ENCODE results near the gene FEZ2. TPM values are rescaled to one million over a fixed set of nuclear protein-coding genes. Genes with fewer than 3 reads are reported as not detected.
"Not testable (repeated sequence)": the region's sequence is repeated elsewhere in the genome, so short reads cannot be mapped to it uniquely, and the experiment has no call there.

The FEZ2 gene
- total RNA-seq, result 10 to 100 TPM in 1 of 2 donors, 1 to 10 TPM in 1; 8.2 to 14.9 TPM

- ATAC-seq (peak; percentile 95 to 96), DNase-seq (ENCODE audit: low spot score in 2 of 2) (peak; percentile 70 to 77)
- peak within 1 kb of the TSS; percentile 64 to 85 for H3K27ac Mint-ChIP-seq
- no peaks in the 10 kb centered on the region for H3K9me3 Mint-ChIP-seq
- peaks cover 7 to 26% of the 10 kb centered on the region in 2 donors for H3K36me3 Mint-ChIP-seq
Measured at GRCh38 chr2:36597532-36598377, at the start of gene FEZ2. FEZ2 (minus strand) TSS chr2:36598168; CDS start chr2:36598142, 26 bp downstream.

- Mint-ChIP-seq H3K27ac (no peak overlapping the region), H3K36me3 (peaks cover 7% of the 10 kb centered on the region in 2 donors), H3K9me3 (peaks cover 0 to 4% of the 10 kb centered on the region in 2 donors)
- ATAC-seq (no peak), DNase-seq (ENCODE audit: low spot score in 2 of 2) (no peak)
Measured at GRCh38 chr2:36634981-36635597, 37.1 kb upstream of the FEZ2 start.

DNA sequence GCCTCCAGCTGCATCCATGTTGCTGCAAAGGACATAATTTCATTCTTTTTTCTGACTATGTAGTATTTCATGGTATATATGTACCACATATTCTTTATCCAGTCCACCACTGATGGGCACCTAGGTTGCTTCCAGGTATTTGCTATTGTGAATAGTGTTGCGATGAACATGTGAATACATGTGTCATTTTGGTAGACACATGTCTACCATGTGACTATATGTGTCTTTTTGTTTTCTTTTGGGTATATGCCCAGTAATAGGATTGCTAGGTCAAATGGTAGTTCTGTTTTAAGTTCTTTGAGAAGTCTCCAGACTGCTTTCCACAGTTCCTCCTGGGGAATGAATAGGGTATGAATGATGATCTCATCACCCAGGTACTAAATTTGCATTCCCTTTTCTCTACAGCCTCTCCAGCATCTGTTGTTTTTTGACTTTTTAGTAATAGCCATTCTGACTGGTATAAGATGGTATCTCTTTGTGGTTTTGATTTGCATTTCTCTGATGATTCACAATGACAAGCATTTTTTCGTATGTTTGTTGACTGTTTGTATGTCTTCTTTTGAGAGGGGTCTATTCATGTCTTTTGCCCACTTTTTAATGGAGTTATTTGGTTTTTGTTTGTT lies 35.6 kb upstream of the FEZ2 start:
- Mint-ChIP-seq H3K9me3 (peaks cover 0 to 4% of the 10 kb centered on the region in 2 donors), H3K36me3 (peaks cover 7% of the 10 kb centered on the region in 2 donors), H3K27ac (no peak overlapping the region)
- ATAC-seq (peak; percentile 28 to 61), DNase-seq (ENCODE audit: low spot score in 2 of 2) (no peak)

GRCh38 chr2:36626756-36627155 lies 28.8 kb upstream of the FEZ2 start:
- Mint-ChIP-seq H3K36me3 (no peaks in the 10 kb centered on the region), H3K27ac (no peak overlapping the region), H3K9me3 (peaks cover 0 to 5% of the 10 kb centered on the region in 2 donors)
- DNase-seq (ENCODE audit: low spot score in 2 of 2) (no peak), ATAC-seq (no peak)

GRCh38 chr2:36626071-36626470 lies 28.1 kb upstream of the FEZ2 start:
- no peak for ATAC-seq
- Mint-ChIP-seq H3K36me3 (no peaks in the 10 kb centered on the region), H3K9me3 (peaks cover 0 to 5% of the 10 kb centered on the region in 2 donors), H3K27ac (no peak overlapping the region)
- DNase-seq (ENCODE audit: low spot score in 2 of 2), result no peak

- Mint-ChIP-seq H3K36me3 (no peaks in the 10 kb centered on the region), H3K9me3 (peaks cover 0 to 5% of the 10 kb centered on the region in 2 donors), H3K27ac (no peak overlapping the region)
- ATAC-seq, result no peak
- no peak for DNase-seq (ENCODE audit: low spot score in 2 of 2)
Measured at GRCh38 chr2:36625304-36625703, 27.3 kb upstream of the FEZ2 start.

- H3K27ac Mint-ChIP-seq, result no peak overlapping the region
- ATAC-seq (no peak), DNase-seq (ENCODE audit: low spot score in 2 of 2) (no peak)
- H3K9me3 Mint-ChIP-seq, result no peaks in the 10 kb centered on the region
- no peaks in the 10 kb centered on the region for H3K36me3 Mint-ChIP-seq
Measured at GRCh38 chr2:36620321-36620720, 22.4 kb upstream of the FEZ2 start.

DNA sequence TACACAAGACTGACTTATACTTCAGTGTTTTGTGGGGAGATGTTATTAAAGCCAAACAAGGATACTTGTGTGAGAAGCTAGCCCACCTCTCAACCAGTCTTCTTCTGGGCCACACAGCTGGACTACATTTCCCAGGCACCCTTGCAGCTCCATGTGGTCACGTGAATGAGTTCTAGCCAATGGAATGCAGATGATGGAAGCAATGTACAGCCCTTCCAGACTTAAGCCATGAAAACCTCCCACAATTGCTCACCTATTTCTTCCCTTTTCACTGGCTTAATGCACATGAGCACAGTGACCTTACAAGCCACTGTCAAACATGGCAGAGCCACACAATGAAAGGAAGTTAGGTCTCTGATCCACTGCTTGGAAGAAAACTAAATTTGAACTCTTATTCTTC lies 20.4 kb upstream of the FEZ2 start:
- Mint-ChIP-seq H3K36me3 (no peaks in the 10 kb centered on the region), H3K9me3 (no peaks in the 10 kb centered on the region), H3K27ac (no peak overlapping the region)
- DNase-seq (ENCODE audit: low spot score in 2 of 2) (peak in 1 of 2 donors; percentile 17), ATAC-seq (peak; percentile 77 to 96)

GRCh38 chr2:36616947-36617346 lies 19.0 kb upstream of the FEZ2 start:
- Mint-ChIP-seq H3K27ac (no peak overlapping the region), H3K36me3 (no peaks in the 10 kb centered on the region), H3K9me3 (no peaks in the 10 kb centered on the region)
- ATAC-seq, result no peak
- DNase-seq (ENCODE audit: low spot score in 2 of 2), result no peak

DNA sequence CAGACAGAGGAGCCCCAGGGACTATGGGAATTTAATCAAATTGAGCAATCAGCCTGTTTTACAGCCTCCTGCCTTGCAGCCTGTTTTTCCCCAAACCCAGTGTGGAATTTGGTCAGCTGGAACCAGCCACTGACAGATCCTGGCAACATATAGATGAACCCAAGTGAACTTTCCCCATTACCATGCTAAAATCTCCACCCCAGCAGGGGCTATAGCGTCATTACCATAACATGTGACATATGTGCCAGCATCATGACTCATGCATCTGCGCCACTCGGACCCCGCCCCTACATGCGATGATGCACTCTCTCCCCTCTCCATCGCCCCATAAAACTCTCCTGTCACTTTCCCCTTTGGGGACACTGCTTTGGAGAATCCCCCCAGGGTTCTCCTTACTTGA lies 17.3 kb upstream of the FEZ2 start:
- no peaks in the 10 kb centered on the region for H3K9me3 Mint-ChIP-seq
- H3K36me3 Mint-ChIP-seq, result no peaks in the 10 kb centered on the region
- DNase-seq (ENCODE audit: low spot score in 2 of 2) (no peak), ATAC-seq (no peak)
- H3K27ac Mint-ChIP-seq, result no peak overlapping the region

DNA sequence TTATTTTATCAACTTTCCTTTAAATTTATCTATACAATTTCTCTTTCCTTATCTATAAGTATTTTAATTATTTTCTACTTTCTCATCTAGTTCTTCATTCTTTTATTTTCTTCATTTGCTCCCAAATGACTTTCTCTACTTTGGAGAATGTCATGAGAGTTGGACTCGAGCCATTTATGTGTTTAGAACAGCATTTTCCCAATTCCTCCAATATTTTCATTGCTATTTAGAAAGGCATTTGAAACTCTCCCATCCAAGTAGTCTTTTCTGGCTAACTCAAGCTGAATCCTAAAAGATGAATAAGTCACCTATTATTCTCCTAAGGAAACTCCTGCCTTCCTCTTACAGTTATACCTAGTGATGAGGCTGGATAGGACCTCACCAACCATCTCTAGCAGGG lies 15.8 kb upstream of the FEZ2 start:
- DNase-seq (ENCODE audit: low spot score in 2 of 2) (no peak), ATAC-seq (no peak)
- H3K36me3 Mint-ChIP-seq, result no peaks in the 10 kb centered on the region
- no peaks in the 10 kb centered on the region for H3K9me3 Mint-ChIP-seq
- H3K27ac Mint-ChIP-seq, result no peak overlapping the region

- no peaks in the 10 kb centered on the region for H3K9me3 Mint-ChIP-seq
- DNase-seq (ENCODE audit: low spot score in 2 of 2) (no peak), ATAC-seq (no peak)
- H3K27ac Mint-ChIP-seq, result peak overlapping the region in 1 of 2 donors; percentile 62
- H3K36me3 Mint-ChIP-seq, result no peaks in the 10 kb centered on the region
Measured at GRCh38 chr2:36611316-36611990, 13.5 kb upstream of the FEZ2 start.

DNA sequence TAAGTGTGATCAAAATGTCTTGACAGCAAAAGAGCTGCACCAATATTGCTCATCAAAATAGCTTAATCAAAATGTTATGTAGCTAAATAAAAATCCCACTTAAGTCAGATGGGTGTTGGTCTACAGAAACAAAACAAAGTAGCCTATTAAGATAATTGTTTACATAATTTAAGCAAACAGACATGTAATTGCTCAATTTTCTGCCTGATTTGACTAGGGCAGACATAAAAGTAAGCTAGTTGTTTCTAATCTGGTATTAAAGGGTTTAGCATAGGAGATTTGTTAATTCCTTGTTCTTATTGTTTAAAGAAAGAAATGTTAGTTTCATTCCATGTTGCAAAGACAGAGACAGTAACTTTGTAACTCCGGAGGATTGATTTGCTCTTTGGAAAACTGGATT lies 11.5 kb upstream of the FEZ2 start:
- H3K36me3 Mint-ChIP-seq, result no peaks in the 10 kb centered on the region
- H3K27ac Mint-ChIP-seq, result no peak overlapping the region
- DNase-seq (ENCODE audit: low spot score in 2 of 2), result no peak
- H3K9me3 Mint-ChIP-seq, result no peaks in the 10 kb centered on the region
- ATAC-seq, result no peak

DNA sequence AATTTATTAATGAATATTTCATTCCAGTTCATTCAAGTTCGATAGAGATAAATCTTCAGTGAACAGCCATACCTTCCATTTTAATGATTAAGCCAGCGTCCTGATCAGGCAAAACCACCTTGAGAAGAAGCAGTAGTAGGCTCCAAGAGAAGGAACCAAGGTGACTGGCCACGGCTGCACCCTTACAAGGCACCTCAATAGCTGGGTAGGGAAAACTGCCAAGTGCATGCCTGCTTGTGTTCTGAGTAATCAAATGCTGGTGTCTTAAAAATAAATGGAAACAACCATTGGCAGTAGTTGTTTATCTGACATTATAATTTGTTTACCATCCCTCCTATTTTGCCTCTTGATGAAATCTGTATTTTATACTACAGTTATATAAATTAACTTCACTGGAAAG lies 10.0 kb upstream of the FEZ2 start:
- no peak overlapping the region for H3K27ac Mint-ChIP-seq
- DNase-seq (ENCODE audit: low spot score in 2 of 2) (no peak), ATAC-seq (no peak)
- H3K36me3 Mint-ChIP-seq, result no peaks in the 10 kb centered on the region
- no peaks in the 10 kb centered on the region for H3K9me3 Mint-ChIP-seq

DNA sequence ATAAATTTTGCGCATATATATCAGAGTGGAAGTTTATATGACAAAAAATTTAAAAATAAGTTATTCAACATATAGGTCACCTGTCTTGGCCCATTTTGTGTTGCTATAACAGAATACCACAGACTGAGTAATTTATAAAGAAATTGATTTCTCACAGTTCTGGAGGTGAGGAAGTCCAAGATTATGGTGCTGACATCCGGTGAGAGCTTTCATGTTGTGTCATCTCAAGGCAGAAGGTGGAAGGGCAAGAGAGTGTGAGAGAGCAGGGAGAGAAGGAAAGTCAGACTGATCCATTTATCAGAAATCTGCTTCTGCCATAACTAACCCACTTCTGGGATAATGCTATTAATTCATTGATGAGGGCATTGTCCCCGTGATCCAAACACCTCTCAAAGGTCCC lies 9.0 kb upstream of the FEZ2 start:
- Mint-ChIP-seq H3K36me3 (no peaks in the 10 kb centered on the region), H3K9me3 (no peaks in the 10 kb centered on the region), H3K27ac (no peak overlapping the region)
- DNase-seq (ENCODE audit: low spot score in 2 of 2) (no peak), ATAC-seq (no peak)

DNA sequence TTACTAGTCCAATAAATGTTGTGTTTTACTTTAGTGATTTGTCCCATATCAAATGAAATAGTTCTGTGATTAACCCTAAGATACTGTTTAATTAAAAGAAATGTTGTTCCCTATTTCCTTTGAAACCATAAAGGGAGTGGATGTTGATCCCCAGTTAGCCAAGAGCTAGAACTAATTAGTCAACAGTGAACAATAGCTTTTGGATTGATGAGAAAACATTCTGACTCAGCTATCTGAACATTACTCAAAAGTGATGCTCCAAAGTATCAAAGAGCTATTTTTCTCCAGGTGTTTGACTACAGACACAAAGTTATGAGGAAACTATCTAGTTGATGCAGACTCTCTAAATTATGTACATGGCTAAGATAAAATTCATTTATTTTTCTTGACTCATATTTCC lies 7.3 kb upstream of the FEZ2 start:
- Mint-ChIP-seq H3K27ac (no peak overlapping the region), H3K36me3 (no peaks in the 10 kb centered on the region), H3K9me3 (no peaks in the 10 kb centered on the region)
- DNase-seq (ENCODE audit: low spot score in 2 of 2) (no peak), ATAC-seq (no peak)

DNA sequence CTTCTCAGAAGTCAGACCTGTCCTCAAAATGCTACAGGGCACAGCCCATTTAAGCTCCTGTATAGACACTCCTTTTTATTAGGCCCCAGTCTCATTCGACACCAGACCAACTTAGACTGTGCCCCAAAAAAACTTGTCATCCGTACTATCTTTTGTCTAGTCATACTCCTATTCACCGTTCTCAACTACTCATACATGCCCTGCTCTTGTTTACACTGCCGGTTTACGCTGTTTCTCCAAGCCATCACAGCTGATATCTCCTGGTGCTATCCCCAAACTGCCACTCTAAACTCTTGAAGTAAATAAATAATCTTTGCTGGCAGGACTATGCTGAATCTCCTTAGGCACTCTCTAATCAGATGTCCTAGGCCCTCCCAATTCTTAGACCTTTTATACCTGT lies 5.7 kb upstream of the FEZ2 start:
- H3K27ac Mint-ChIP-seq; H3K9me3 Mint-ChIP-seq; ATAC-seq; DNase-seq (ENCODE audit: low spot score in 2 of 2); H3K36me3 Mint-ChIP-seq: not testable (repeated sequence)

Measured in activated naive CD4-positive, alpha-beta T cell treated with anti-CD3 and anti-CD28 coated beads, Interleukin-2, amount 50 U/mL, for 72 hours (primary cell).